ENCODE measurements around the gene PCOLCE2. TPM values are rescaled to one million over a fixed set of nuclear protein-coding genes. Genes with fewer than 3 reads are reported as not detected.

Gene PCOLCE2
- total RNA-seq, 1 donor from 2014 or later, result 7.7 TPM

DNA sequence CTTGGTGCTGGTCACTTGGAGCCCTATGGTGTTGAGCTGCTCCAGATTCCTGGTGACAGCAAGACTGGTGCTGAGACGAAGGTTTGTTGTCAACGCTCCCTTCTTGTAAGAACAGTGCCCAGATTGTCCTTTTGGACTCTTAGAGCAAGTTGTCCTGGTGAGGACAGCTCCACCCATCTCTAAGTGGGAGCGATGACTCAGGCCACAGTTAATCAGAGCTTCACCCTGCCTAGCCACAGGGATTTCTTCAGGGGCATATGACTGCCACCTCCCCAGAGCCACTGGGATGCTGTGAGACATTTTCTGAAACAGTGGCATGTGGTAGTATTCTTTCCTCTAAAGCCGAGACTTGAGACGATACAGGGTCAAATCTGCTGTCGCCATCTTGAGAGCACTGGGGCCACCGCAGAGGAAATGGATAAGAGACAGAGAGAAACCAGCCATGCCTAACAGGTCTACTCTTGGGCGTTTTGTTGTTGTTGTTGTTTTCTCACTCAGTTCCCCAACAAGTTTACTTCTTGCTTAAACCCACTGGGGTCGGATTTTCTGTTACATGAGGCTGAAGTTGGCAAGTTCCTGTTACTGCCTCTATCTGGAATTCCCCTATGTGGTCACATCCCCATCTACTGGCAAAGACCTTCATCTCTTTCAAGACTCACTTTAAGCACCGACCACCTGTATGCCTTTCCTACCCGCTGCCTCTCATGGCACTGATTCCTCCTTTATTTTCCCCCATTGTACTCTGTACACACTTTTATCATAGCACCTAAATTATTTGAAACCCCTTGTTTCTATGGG lies 16.0 kb upstream of the PCOLCE2 start:
- H3K4me3 ChIP-seq (ENCODE audit: low read depth, low read length), result no peak overlapping the region
- TF ChIP-seq, protein P1, sequence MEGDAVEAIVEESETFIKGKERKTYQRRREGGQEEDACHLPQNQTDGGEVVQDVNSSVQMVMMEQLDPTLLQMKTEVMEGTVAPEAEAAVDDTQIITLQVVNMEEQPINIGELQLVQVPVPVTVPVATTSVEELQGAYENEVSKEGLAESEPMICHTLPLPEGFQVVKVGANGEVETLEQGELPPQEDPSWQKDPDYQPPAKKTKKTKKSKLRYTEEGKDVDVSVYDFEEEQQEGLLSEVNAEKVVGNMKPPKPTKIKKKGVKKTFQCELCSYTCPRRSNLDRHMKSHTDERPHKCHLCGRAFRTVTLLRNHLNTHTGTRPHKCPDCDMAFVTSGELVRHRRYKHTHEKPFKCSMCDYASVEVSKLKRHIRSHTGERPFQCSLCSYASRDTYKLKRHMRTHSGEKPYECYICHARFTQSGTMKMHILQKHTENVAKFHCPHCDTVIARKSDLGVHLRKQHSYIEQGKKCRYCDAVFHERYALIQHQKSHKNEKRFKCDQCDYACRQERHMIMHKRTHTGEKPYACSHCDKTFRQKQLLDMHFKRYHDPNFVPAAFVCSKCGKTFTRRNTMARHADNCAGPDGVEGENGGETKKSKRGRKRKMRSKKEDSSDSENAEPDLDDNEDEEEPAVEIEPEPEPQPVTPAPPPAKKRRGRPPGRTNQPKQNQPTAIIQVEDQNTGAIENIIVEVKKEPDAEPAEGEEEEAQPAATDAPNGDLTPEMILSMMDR (conservative IDR thresholded peaks at IDR 0.05; ENCODE audit: low read depth, low read length), result peak; percentile 57
- no peak for DNase-seq (ENCODE audit: low read depth)

DNA sequence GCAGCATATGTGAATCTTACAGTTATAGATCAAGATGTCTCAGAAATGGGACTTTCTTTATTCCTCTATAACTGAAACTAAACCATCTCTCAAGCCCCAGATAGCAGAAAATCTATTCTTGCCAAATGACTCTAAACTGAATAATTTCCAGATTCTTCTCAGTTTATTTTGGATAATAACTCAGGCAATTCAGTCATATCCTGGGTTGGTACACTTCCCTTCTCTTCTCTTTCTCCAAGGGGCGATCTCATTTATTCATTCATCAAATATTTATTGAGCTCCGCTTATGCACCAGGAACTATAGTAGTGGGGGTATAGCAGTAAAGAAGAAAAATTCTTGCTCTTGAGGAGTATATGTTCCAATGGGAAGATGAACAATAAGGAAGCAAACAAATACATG lies 13.5 kb upstream of the PCOLCE2 start:
- TF ChIP-seq, protein P1 (conservative IDR thresholded peaks at IDR 0.05; ENCODE audit: low read depth, low read length), result no peak
- H3K4me3 ChIP-seq (ENCODE audit: low read depth, low read length), result no peak overlapping the region
- DNase-seq (ENCODE audit: low read depth), result no peak

DNA sequence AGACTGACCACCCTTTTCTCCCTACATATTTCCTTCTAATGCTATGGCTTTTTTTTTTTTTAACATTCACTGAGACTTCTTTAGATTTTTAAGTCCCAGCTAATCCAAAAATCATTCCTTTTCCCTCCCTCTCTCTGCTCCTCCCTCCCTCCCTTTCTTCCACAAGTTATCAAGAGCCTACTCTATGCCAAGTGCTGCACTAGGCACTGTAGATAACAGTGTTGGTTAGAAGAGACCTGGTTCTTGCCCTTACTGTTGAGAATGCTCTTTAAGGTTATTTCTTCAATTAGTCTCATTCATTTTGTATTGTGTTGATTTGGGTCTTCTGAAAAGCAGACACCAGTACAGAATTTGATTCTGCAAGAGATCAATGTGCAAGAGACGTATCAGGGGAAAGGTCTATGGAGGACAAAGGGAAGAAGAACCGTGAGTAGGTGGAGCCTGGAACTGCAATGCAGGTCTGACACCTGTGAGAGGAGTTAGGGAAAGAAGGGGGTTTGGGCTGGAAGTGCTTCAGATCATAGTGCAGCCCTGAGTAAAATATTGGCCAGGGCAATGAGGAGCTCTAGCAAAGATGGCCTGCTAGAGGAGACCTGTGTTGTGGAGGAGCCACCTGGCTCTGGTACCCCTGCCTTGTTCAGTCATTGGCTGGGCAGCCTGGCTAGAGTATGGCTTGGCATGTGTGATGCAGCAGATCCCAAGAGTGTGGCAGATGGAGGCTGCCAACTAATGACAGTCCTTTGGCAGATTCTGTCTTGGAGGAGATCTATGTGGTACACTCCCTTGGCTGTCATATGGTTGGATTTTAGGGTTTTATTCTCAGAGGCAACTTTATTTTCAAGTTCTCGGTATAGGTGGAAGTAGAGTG lies 9.7 kb upstream of the PCOLCE2 start:
- TF ChIP-seq, protein P1 (conservative IDR thresholded peaks at IDR 0.05; ENCODE audit: low read depth, low read length), result no peak
- H3K4me3 ChIP-seq (ENCODE audit: low read depth, low read length), result no peak overlapping the region
- no peak for DNase-seq (ENCODE audit: low read depth)

DNA sequence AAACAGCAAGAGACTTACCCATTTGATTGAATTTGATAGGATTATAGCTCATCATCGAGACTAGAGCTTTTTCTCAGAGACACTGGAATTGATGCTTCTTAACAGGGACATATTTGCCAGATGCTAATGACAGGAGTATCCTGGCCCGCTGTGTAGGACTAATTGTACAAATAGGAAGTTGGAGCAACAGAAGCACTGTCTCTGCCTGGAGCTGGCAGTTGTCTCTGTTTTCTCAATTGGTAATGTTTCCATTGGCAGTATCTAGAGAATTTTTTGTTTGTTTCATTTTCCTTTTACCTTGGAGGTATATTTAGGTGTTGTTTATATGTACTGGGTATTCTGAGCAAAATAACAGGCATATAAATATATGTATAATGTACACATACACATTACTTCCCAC lies 8.9 kb upstream of the PCOLCE2 start:
- TF ChIP-seq, protein P1 (conservative IDR thresholded peaks at IDR 0.05; ENCODE audit: low read depth, low read length), result no peak
- no peak for DNase-seq (ENCODE audit: low read depth)
- no peak overlapping the region for H3K4me3 ChIP-seq (ENCODE audit: low read depth, low read length)

DNA sequence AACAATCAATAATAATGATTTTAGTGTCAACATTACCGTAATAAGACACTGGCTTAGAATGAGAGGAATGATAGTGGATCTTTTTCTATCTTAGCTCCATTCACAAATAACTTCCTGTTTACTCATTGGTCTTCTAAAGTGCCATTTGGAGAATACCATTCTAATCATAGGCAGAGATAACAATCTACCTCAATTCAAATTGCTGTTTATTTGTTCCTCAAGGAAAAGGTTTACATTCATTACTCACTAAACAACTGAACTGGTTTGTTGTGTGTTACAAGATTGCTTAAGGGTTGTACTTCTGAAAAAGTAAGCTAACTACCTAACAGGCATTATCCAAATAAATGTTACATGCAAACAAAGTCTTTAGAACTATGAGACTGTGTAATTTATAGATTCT lies 8.1 kb upstream of the PCOLCE2 start:
- TF ChIP-seq, protein P1 (conservative IDR thresholded peaks at IDR 0.05; ENCODE audit: low read depth, low read length), result no peak
- DNase-seq (ENCODE audit: low read depth), result no peak
- H3K4me3 ChIP-seq (ENCODE audit: low read depth, low read length), result no peak overlapping the region

DNA sequence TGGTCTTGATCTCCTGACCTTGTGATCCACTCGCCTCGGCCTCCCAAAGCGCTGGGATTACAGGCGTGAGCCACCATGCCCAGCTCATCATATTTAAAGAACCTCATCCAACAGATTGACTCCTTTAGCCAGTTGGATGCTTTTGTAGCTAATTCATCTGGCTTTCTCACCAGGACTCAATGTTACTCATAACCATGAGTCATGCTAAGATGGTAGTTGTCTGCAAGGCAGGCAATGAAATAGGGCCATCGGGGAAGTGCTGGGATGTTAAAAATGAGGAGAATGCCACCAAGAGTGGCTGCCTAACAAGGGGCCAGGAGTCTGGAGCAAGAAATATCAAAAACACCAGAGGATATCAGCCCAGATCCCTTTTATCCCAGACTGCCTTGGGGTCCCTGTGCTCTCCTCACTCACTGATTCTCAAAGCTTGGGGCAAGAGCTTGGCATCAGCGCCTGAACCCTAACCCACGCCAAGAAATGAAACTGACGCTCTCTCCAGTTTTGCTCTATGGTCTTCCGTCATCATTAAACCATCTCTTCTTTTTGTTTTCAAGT lies 7.4 kb upstream of the PCOLCE2 start:
- TF ChIP-seq, protein P1 (conservative IDR thresholded peaks at IDR 0.05; ENCODE audit: low read depth, low read length), result no peak
- DNase-seq (ENCODE audit: low read depth), result no peak
- no peak overlapping the region for H3K4me3 ChIP-seq (ENCODE audit: low read depth, low read length)

Data from epithelial cell of proximal tubule (primary cell).